Aorta (tissue), 5 donors: Measurements from ENCODE around the gene ZNRF4. TPM values are rescaled to one million over a fixed set of nuclear protein-coding genes. Genes with fewer than 3 reads are reported as not detected.

Experiments
- ATAC-seq: fragments of 200-7000 bp; cut with Tn5 transposase; one replicate; pipeline ENCODE4 v1.9.1; 2022; ENCODE audit warnings: moderate library complexity; ENCODE audit not compliant: low FRiP score
- DNase-seq, 2 donors: peaks; one replicate each; pipeline ENCODE4 v3.0.0-alpha.2; 2020
- H3K27ac ChIP-seq, 2 donors: one replicate each; pipeline ENCODE4 v1.5.1; 2013; ENCODE audit warnings: low read length in 2 of 2, mild to moderate bottlenecking in 2 of 2, moderate library complexity in 2 of 2, control low read depth in 1 of 2, inconsistent platforms in 1 of 2, low read depth in 1 of 2
- H3K27me3 ChIP-seq, 2 donors: one replicate each; pipeline ENCODE4 v1.6.1; 2013; ENCODE audit warnings: control low read depth in 1 of 2, low read length in 1 of 2, mild to moderate bottlenecking in 1 of 2, moderate library complexity in 1 of 2; ENCODE audit not compliant: insufficient read depth in 2 of 2, control insufficient read depth in 1 of 2
- H3K36me3 ChIP-seq, 2 donors: one replicate each; pipeline ENCODE4 v1.6.1; 2013; ENCODE audit warnings: control low read depth in 1 of 2, low read length in 1 of 2, mild to moderate bottlenecking in 1 of 2; ENCODE audit not compliant: insufficient read depth in 2 of 2, control insufficient read depth in 1 of 2
- H3K4me1 ChIP-seq, 2 donors: one replicate each; pipeline ENCODE4 v1.6.1; 2013; ENCODE audit warnings: low read length in 2 of 2, control low read depth in 1 of 2, mild to moderate bottlenecking in 1 of 2, moderate library complexity in 1 of 2; ENCODE audit not compliant: insufficient read depth in 2 of 2, control insufficient read depth in 1 of 2
- H3K4me3 ChIP-seq, 2 donors: one replicate each; pipeline ENCODE4 v1.5.1; 2013; ENCODE audit warnings: low read length in 2 of 2, control low read depth in 1 of 2, mild to moderate bottlenecking in 1 of 2
- H3K9me3 ChIP-seq: one replicate; pipeline ENCODE4 v1.6.1; 2013; ENCODE audit warnings: mild to moderate bottlenecking, low read length; ENCODE audit not compliant: control insufficient read depth
- WGBS, 2 donors: extraction: QIAGEN DNeasy Blood & Tissue Kit; methylation state at CpG; one replicate each; pipeline ENCODE4 v1.1.7; 2013; 5-methylcytosine and 5-hydroxymethylcytosine counted together
- intact Hi-C, 2 donors: fragments of 100-400 bp; cut with DNase I; formaldehyde crosslinking; loops; one replicate each; pipeline versions ENCODE4 v1.14.2 to v1.15.0; 2022
- polyA plus RNA-seq, 2 donors: library from polyadenylated mRNA; stranded (reverse); fragments of 200-250 nt; gene quantifications; one replicate each; pipeline ENCODE4 v1.2.3, GENCODE V29; 2013
- total RNA-seq, 2 donors: library from RNA; stranded (reverse); fragmentation: NEBNext Ultra II Directional; extraction: Animal tissue kit (Norgen Biotek cat#: 25700); gene quantifications; one replicate each; pipeline ENCODE4 v1.2.1, GENCODE V29; 2021
- donor health status: healthy with polysubstance abuse.
- donor health status: Bipolar disorder and iron deficiency.
- donor health status: DM: no; HTN: no; CAD: no.
- donor health status: DM: no; HTN: no; CAD: no.
- donor health status: DM: yes; HTN: yes; CAD: no.

Gene ZNRF4
- total and polyA plus RNA-seq, 4 donors = not detected

DNA sequence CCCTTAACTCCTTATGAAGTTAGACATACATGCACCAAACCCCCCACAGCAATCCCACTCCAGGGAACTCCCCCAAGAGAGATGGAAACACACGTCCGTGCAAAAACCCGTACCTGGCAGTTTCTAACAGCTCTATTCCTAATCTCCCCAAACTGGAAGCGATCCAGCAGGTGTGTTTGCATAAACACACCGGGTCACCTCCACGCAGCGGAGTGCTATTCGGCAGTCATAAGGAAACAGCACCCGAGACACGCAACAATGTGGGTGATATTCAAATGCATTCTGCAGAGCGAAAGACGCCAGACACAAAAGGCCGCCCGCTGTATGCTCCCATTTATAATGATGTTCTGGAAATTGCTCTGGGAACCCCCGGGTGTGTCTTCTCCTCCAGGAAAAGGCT lies 6.8 kb upstream of the ZNRF4 start:
- Histone ChIP-seq H3K36me3 (no peaks in the 10 kb centered on the region), H3K9me3 (peaks cover 5% of the 10 kb centered on the region), H3K4me1 (no peaks in the 10 kb centered on the region), H3K4me3 (no peak overlapping the region), H3K27ac (no peak overlapping the region), H3K27me3 (no peaks in the 10 kb centered on the region)
- WGBS, 2 donors = 49 to 62% methylated on average over 15 of the region's 15 CpGs
- ATAC-seq = no peak
- DNase-seq = no peak
- intact Hi-C loops = no loop called here

DNA sequence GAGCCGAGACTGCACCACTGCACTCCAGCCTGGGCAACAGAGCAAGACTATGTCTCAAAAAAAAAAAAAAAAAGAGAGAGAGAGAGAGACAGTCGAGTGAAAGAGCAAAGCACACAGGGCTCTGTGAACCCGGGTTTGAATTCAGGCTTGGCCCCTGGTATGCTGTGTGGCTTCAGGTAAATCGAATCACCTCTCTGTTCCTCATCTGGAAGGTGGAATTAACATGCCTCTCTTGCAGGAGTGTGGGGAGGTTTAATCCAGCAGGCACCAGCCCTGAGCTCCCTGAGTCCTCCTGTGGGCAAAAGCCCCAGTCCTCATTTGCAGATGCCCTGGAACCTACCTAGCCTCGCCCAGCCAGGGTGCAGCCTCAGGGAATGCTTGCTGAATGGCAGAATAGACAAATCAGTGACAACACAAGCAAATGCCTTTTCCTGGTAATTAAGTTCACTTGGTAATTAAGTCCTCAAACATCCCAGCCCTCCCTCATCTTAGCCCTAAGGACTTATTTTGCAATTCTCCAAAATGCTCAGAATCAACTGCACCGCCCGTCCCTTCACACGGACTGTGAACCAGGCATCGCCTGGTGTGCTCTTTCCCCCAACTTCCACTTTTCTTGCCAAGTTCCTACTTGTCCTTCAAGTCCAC lies 4.6 kb upstream of the ZNRF4 start:
- Histone ChIP-seq H3K27me3 (no peaks in the 10 kb centered on the region), H3K9me3 (peaks cover 5% of the 10 kb centered on the region), H3K4me1 (no peaks in the 10 kb centered on the region), H3K4me3 (no peak overlapping the region), H3K27ac (no peak overlapping the region), H3K36me3 (no peaks in the 10 kb centered on the region)
- ATAC-seq (no peak), DNase-seq (no peak)
- WGBS, 2 donors = 50 to 55% methylated on average over 9 of the region's 9 CpGs
- intact Hi-C loops = no loop called here

DNA sequence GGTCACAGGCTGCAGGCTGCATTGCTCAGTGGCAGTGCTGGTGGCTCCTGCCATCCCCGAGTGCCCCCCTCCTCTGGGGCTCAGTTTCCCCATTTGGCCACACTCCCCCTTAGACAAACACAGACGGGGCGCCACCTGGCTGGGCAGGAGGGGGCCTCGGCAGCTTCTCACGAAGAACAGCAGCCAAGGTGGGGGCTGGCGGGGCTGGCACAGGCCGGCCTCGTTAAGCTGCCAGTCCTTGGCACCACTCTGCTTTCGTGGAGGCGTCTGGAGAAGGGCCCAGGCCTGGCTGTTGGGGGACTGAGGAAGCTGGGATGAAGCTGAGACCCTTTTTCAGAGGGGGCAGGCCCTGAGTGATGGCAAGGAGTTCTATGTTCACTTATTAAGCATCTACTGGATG lies 3.7 kb upstream of the ZNRF4 start:
- Histone ChIP-seq H3K27me3 (no peaks in the 10 kb centered on the region), H3K27ac (no peak overlapping the region), H3K9me3 (peaks cover 5% of the 10 kb centered on the region), H3K4me3 (no peak overlapping the region), H3K4me1 (no peaks in the 10 kb centered on the region), H3K36me3 (no peaks in the 10 kb centered on the region)
- DNase-seq (no peak), ATAC-seq (no peak)
- 6 to 9% methylated on average over 10 of the region's 10 CpGs for WGBS, 2 donors
- intact Hi-C loops = no loop called here

DNA sequence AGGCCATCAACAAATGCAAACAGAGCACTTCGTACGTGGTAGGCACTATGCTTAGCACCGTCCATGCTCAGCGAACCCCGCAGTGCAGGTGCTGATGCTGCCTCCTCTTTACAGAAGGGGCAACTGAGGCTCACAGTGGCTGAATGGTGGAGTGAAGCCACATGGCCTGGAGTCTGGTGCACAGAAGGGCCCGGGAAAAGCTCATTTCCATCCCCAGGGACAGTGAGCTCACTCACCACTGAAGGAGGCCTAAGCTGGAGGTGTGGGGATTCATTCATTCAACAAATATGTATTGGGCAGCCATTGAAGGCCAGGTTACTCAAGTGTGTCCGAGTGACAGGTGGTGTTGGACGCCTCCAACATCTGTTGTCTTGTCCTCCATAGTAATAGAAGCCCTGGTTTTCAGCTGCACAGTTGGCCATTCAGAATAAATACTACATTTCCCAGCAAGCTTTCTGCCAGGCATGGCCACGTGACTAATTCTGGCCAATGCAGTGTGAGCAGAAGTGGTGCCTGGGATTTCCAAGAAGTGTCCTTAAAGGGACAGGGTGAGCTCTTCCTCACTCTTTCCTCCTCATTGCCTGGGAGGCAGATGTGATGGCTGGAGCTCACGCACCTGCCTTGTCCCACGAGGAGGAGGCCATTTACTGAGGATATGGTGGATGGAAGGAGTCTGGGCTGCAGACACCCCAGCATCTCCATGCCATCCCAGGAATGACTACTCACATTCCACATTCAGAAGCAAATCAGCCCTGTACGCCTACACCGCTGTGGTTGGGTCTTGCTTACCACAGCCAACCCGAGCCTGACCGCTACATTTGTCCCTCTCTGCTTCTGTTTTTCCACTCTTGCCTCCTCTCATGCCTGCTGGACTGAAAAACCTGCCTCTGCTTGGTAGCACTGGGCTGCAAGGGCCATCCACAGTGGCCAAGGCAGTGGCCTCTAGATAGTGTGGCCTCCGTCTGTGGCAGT lies 2.3 kb upstream of the ZNRF4 start:
- WGBS, 2 donors = 85 to 89% methylated on average over 16 of the region's 16 CpGs
- DNase-seq (no peak), ATAC-seq (no peak)
- Histone ChIP-seq H3K27ac (no peak overlapping the region), H3K4me3 (no peak overlapping the region), H3K4me1 (no peaks in the 10 kb centered on the region), H3K9me3 (peaks cover 5% of the 10 kb centered on the region), H3K36me3 (no peaks in the 10 kb centered on the region), H3K27me3 (no peaks in the 10 kb centered on the region)
- intact Hi-C loops = no loop called here

DNA sequence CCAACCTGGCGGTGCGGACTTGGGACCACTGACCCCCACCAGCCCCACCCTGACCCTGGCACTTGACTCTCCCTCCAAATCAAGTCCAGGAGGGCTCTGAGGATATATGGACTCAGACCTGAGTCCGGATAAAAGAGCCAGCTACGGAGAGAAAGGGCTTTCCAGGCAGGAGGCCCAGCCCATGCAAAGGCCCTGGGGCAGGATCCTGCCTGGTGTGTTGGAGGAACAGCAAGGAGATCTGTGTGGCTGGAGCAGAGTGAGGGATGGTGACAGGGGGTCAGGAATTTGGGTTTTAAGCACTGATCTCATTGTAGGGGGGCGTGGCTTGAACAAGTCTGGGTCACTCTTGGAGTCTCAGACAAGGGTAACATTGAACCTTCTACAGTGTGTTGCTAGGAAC lies 474 bp upstream of the ZNRF4 start:
- Histone ChIP-seq H3K4me3 (no peak overlapping the region), H3K27ac (no peak overlapping the region), H3K27me3 (no peaks in the 10 kb centered on the region), H3K36me3 (no peaks in the 10 kb centered on the region), H3K4me1 (no peaks in the 10 kb centered on the region), H3K9me3 (peaks cover 5% of the 10 kb centered on the region)
- WGBS, 2 donors = 72 to 94% methylated on average over 4 to 5 of the region's 5 CpGs
- no peak for DNase-seq
- intact Hi-C loops = no loop called here
- no peak for ATAC-seq

DNA sequence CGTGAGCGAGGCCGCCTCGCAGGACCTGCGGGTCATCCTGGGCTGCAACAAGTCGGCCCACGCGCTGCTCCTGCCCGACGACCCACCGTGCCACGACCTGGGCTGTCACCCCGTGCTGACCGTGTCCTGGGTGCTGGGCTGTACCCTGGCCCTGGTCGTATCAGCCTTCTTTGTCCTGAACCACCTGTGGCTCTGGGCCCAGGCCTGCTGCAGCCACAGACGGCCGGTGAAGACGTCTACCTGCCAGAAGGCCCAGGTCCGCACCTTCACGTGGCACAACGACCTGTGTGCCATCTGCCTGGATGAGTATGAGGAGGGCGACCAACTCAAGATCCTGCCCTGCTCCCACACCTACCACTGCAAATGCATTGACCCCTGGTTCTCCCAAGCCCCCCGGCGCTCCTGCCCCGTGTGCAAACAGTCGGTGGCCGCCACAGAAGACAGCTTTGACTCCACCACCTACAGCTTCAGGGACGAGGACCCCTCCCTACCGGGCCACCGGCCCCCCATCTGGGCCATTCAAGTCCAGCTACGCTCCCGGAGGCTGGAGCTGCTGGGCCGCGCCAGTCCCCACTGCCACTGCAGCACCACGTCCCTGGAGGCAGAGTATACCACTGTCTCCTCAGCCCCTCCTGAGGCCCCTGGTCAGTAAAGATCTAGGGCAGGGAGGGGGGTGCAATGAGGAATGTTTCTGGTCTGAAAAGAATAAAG lies 1.1 kb downstream of the ZNRF4 start:
- H3K4me1 ChIP-seq = no peaks in the 10 kb centered on the region
- ATAC-seq = no peak
- WGBS, 2 donors = 87 to 90% methylated on average over 35 of the region's 35 CpGs

DNA sequence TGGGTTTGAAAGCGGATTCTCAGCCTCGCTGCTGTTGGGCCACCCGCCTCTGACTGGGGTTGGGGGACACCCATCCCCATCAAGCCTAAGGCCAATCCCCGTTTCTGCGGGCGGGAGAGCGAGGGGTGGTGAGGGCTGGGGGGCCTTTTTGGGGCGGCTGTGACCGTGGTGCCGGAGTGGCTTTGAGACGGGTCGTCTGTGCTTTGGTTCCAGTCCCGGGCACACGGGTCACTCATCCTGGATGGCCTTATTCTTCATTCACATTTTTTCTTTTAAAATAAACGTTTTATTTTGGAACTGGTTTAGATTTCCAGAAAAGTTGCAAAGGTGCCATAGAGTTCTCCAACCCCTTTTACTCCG lies 1.6 kb downstream of the ZNRF4 start:
- DNase-seq = no peak
- peaks cover 6% of the 10 kb centered on the region for H3K9me3 ChIP-seq
- no peak overlapping the region for H3K27ac ChIP-seq
- 72 to 73% methylated on average over 16 of the region's 16 CpGs for WGBS, 2 donors
- no peak for ATAC-seq
- no peaks in the 10 kb centered on the region for H3K27me3 ChIP-seq
- H3K4me1 ChIP-seq = no peaks in the 10 kb centered on the region
- no peaks in the 10 kb centered on the region for H3K36me3 ChIP-seq
- intact Hi-C loops = no loop called here
- no peak overlapping the region for H3K4me3 ChIP-seq

More for the DNA sequence above, 1.1 kb downstream of the ZNRF4 start:
- no peaks in the 10 kb centered on the region for H3K36me3 ChIP-seq
- no peak overlapping the region for H3K27ac ChIP-seq
- H3K27me3 ChIP-seq = no peaks in the 10 kb centered on the region
- DNase-seq = no peak
- H3K4me3 ChIP-seq = no peak overlapping the region
- intact Hi-C loops = no loop called here
- H3K9me3 ChIP-seq = peaks cover 6% of the 10 kb centered on the region

DNA sequence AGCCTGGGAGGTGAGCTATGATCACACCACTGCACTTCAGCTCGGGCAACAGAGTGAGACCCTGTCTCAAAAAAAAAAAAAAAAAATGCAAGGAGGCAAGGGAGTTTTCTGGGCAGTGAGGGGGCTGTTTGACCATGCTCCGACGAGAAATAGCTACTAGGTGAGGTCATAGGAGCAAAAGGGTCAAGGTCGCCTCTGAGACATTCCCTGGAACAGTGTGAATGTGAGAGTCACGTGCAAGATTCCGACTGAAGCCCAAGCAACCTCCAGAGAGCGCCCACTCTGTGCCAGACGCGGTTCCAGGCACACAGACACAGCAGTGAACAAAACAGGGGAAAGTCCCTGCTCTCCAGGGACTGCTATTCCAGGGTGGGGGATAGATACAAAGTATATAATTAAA lies 2.5 kb downstream of the ZNRF4 start:
- no peaks in the 10 kb centered on the region for H3K4me1 ChIP-seq
- no peak for ATAC-seq
- H3K27ac ChIP-seq = no peak overlapping the region
- 53 to 54% methylated on average over 9 of the region's 9 CpGs for WGBS, 2 donors
- intact Hi-C loops = no loop called here
- no peaks in the 10 kb centered on the region for H3K36me3 ChIP-seq
- no peak overlapping the region for H3K4me3 ChIP-seq
- peaks cover 6% of the 10 kb centered on the region for H3K9me3 ChIP-seq
- no peaks in the 10 kb centered on the region for H3K27me3 ChIP-seq
- DNase-seq = no peak
